GM19438 (cell line): Measurements from ENCODE around the gene DNAJC27.

Experiments
- ATAC-seq: cut with Tn5 transposase; IDR thresholded peaks from one replicate; pipeline ENCODE4 v1.9.1; 2021; ENCODE audit warnings: low read depth; ENCODE audit not compliant: unreplicated experiment

Gene DNAJC27

GRCh38 chr2:24971286-24971535, 544 bp downstream of the DNAJC27 start:
- ATAC-seq, result peak; percentile 7

DNA sequence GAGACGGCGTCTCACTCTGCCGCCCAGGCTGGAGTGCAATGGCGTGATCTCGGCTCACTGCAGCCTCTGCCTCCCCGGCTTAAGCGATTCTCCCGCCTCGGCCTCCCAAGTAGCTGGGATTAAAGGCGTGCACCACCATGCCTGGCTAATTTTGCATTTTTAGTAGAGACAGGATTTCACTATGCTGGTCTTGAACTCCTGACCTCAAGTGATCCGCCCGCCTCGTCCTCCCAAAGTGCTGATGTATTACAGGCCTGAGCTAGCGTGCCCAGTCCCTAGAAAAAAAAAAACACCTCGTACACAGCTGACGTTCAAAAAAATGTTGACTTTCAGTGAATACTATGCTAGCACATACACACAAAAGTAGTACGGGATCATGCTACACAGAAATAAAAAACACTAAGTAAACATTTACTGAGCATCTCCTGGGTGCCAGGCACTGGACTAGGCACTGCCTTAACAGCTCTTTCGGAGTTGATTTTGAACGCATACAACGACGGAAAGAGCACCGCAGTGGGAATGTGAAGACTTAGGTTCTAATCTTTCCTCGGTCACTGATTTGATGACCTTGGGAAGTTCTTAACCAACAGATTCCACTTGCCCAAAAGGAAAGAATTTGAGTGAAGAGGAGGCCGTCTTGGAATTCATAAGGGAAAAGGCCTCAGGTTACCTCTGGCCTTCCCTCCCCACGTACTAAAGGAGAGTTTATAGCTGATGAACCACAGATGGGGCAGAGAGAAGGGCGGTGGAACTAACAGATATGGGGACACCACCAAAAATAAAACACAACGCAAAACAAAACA, 1.1 kb downstream of the DNAJC27 start:
- no peak for ATAC-seq

DNA sequence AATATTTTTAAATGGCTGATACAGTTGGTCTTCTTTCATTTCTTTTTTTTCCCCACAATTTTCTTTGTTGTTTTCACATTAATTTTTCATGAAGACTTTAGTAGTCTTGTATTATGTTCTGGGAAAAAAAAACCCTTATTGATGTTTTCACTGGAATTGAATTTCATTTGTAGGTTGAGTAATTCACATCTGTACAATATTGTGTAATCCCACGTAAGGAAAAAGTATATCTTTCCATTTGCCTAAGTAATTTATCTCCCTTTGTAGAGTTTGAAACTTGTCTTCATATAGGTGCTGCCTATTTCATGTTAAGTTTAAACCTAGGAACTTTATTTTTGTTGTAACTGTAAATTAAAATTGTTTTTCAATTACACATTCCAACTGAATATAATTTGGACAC, 2.0 kb downstream of the DNAJC27 start:
- no peak for ATAC-seq

DNA sequence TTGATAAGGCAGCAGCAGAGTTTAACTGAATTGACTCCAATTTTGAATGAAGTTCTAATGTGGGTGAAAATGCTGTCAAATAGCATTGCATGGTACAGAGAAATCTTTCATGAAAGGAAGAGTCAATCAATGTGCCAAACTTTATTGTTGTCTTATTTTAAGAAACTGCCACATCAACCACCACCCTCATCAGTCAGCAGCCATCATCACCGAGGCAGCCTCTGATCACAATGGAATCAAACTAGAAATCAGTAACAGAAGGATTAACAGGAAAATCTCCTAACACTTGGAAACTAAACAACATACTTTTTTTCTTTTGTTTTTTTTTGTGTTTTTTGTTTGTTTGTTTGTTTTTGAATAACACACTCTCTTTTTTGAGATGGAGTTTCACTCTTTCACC, 9.9 kb downstream of the DNAJC27 start:
- ATAC-seq, result no peak

- no peak for ATAC-seq
These were observed 12.0 kb downstream of the DNAJC27 start for GRCh38 chr2:24959761-24960160.

DNA sequence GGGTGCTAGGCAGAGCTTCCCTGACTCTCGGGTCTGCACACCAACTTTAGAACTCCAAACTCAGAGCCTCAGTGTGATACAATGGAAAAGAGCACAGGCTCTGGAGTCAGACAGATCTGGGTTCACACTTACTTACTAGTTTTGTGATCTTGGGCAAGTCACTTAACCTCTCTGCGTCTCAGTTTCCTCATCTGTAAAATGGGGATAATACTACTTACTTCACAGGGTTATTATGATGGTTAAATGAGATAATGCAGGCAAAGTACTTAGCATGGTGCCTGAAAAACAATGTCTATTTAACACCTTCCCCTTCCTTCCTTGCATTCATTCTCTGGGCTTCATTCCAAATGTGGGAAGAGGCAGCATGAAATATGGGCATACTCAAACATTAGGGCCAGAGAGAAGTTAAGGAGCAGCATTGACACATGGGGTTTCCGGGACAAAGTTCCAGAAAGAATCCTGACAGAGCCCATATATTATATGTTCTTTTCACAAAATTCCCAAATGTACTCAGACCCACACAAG, 13.3 kb downstream of the DNAJC27 start:
- no peak for ATAC-seq

- ATAC-seq, result no peak
These were observed 13.8 kb downstream of the DNAJC27 start for GRCh38 chr2:24957976-24958375.

DNA sequence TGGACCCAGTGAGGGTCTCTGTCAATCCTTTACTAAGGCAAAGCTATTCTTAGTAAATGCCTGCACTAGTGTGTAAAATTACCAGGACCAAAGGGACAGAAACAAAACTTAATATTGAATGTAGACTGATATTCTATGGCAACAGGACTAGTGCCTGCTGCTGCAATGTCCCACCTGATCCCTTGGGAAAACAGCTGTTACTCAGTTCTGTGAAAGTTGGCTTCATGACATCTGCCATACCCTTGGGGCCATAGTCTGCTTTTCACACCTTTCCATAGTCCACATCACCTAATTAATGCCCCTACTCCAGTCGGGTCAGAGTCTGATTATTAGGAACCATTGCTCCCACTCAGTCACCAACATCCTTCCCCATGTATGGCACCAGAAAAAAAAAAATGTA, 14.5 kb downstream of the DNAJC27 start:
- no peak for ATAC-seq

GRCh38 chr2:24955921-24956320, 15.8 kb downstream of the DNAJC27 start:
- no peak for ATAC-seq

DNA sequence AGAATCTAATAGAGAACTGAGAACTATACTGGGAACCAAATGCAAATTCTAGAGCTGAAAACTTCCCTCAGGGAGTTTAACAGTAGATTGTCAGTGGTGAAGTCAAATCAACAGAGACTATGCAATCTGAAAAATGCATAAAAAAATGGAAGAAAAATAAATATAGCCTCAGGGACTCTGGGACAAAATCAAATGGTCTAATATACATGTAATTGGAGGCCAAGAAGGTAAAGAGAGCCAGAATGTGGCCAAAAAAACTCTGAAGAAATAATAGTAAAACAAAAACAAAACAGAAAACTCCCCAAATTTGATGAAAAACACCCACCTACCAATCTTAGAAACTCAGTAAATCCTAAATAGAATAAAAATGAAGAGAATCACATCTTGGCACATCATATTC, 16.5 kb downstream of the DNAJC27 start:
- no peak for ATAC-seq

- no peak for ATAC-seq
These were observed 21.7 kb downstream of the DNAJC27 start for GRCh38 chr2:24950102-24950501.

DNA sequence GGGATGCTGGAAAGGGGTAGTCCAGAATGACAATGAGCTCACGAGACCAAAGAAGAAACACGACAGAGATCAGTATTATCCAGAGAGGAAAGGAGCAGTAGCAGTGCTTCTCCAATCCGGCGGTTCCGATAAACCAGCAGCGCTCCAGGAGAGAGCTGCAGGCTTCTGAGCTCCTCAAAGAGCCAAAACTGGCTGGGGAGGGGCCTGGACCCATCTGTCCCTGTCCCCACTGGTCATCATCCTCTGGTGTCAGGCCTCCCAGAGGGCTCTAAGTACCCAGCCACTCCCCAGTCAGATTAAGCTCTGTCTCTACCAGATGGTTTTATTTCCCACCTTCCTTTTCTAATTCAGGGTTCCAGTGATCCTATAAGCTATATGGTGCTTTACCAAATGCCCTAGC, 23.2 kb downstream of the DNAJC27 start:
- ATAC-seq, result no peak

DNA sequence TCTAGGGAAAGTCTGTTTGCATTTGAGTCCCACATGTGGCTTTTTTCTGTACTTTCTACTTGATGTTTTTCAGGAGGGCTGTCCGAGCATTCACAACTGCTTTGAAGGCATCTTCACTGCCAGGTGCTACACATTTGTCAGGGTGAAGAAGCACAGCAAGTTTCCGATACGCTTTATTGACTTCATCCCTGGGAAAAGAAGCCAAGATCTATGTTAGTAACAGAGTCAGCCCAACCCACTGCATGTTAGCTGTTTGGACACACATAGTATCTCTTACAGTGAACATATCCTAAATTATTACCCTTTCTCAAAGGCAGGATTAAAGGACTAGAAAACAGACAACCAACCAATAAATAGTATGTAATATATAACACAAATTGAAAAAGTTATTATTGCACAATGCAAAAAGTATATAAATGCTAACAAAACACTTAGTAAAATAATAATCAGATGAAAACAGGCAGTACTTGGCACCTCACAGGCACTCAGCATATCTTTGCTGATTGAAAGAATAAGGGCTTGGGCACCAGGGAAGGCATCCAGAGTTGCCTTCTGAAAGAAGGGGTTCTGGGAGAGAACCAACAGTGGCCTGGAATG, 24.1 kb downstream of the DNAJC27 start:
- no peak for ATAC-seq

- no peak for ATAC-seq
These were observed 25.8 kb downstream of the DNAJC27 start for GRCh38 chr2:24945907-24946306.

- ATAC-seq, result no peak
These were observed 28.2 kb downstream of the DNAJC27 start for GRCh38 chr2:24943427-24944053.

GRCh38 chr2:24939353-24939752, 32.4 kb downstream of the DNAJC27 start:
- ATAC-seq, result no peak

DNA sequence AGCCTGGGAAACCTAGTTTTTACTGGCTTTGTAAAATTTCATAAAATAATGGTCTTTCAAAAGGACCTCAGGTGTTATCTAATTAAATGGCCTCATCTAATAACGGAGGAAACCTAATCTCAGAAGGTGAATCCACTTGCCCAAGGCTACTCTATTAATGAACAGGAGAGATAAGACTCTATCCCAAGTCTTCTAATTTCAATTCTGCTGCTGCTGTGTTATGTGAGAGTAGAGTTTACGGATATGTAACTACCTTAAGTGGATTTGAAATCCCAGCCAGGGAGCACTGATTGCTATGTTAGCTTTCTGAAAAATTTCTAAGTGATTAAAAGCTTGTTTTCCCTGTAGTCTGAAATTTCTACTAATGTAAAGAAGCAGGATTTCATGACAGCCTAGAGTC, 34.5 kb downstream of the DNAJC27 start:
- ATAC-seq, result no peak

GRCh38 chr2:24935145-24935544, 36.6 kb downstream of the DNAJC27 start:
- no peak for ATAC-seq

DNA sequence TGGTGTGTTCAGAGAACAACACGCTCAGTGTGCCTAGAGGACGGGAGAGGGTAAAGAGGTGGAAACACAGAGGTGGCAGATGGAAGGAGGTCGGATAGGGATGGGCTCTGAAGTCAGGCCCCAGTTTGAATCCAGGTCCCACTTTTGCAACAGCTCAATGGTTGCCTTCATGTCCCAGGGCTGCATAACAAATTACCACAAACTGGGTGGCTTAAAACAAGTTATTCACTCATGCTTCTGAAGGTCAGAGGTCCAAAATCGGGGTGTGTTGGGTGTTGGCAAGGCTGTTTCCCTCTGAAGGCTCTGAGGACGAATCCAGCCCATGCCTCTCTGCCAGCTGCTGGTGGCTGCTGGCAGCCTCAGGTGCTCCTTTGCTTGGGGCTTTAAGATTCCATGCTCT, 39.0 kb downstream of the DNAJC27 start:
- ATAC-seq, result no peak

- no peak for ATAC-seq
These were observed 41.0 kb downstream of the DNAJC27 start for GRCh38 chr2:24930768-24931167.

GRCh38 chr2:24929230-24929629, 42.5 kb downstream of the DNAJC27 start:
- no peak for ATAC-seq

DNA sequence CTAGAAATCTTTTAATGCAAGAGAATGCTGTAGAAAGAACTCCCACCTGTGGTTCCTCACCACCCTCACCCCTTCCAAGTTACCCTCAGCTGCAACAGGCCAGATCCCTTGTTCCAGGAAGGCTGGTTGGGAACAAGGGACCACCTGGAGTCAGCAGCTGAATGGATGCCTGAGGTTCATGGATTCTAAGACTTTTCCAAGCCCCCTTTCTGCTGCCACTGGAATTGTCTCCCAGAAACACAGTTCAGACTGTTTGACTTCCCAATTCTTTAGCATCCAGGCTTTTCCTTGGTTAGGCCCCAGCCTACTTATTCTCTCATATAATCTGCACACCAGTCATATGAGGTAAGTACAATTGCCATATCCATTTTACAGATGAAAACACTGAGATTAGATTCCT, 43.7 kb downstream of the DNAJC27 start:
- no peak for ATAC-seq
